ENCODE results near the gene EPS15. TPM values are rescaled to one million over a fixed set of nuclear protein-coding genes. Genes with fewer than 3 reads are reported as not detected.
"Not testable (repeated sequence)": the region's sequence is repeated elsewhere in the genome, so short reads cannot be mapped to it uniquely, and the experiment has no call there.

The EPS15 gene
- total and polyA plus RNA-seq, 10 donors = 24.2 to 142 (median 126) TPM

GRCh38 chr1:51472359-51472758 is 46.7 kb downstream of the EPS15 start:
- Histone ChIP-seq H3K4me3 (no peak overlapping the region), H3K36me3 (peaks cover 0 to 59% (median 26%) of the 10 kb centered on the region in 6 donors), H3K9me3 (no peaks in the 10 kb centered on the region), H3K27ac (peak overlapping the region in 5 of 8 donors; percentile 24 to 54 (median 36)), H3K4me1 (peaks cover 0 to 39% (median 22%) of the 10 kb centered on the region in 6 donors), H3K27me3 (replicated peaks in 1 of 7) (no peaks in the 10 kb centered on the region)
- intact Hi-C loops (cut with DNase I; ENCODE audit: low total_unique reads) = no loop called here
- 34 to 66% (median 47%) methylated on average over 2 of the region's 2 CpGs for whole genome bisulfite sequencing, 5 donors
- no peak for DNase-seq
- TF ChIP-seq CTCF (IDR thresholded peaks at IDR 0.05 in 8 of 11, conservative IDR thresholded peaks at IDR 0.05 in 3 of 11) (no peak), POLR2AphosphoS5 (IDR thresholded peaks at IDR 0.05) (no peak), POLR2A (IDR thresholded peaks at IDR 0.05) (no peak)

DNA sequence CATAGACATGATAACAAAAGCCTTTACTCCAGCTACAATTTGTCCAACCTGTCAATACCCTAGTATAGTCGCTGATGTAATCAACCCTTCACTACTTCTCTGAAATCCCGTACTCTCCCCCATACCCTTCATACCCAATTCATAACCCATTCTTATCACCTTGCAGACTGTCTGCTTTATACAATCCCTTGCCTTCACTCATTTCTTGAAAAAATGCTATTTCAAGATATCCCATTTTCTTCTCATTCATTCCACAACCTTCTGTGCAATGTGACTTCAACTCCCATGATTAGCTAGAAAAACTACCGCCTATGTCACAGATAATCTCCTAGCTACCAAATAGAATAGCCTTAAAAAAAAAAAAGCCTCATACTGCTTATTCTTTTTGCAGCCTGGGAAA is 49.5 kb downstream of the EPS15 start:
- DNase-seq = no peak
- no peak overlapping the region for H3K4me3 ChIP-seq
- intact Hi-C loops (cut with DNase I; ENCODE audit: low total_unique reads) = no loop called here
- WGBS, 5 donors = 86 to 95% (median 92%) methylated on average over 3 of the region's 3 CpGs
- H3K36me3 ChIP-seq = peaks cover 0 to 86% (median 34%) of the 10 kb centered on the region in 6 donors
- H3K9me3 ChIP-seq = no peaks in the 10 kb centered on the region
- H3K4me1 ChIP-seq = peaks cover 0 to 48% (median 22%) of the 10 kb centered on the region in 6 donors
- H3K27me3 ChIP-seq (replicated peaks in 1 of 7) = no peaks in the 10 kb centered on the region
- no peak overlapping the region for H3K27ac ChIP-seq
- TF ChIP-seq POLR2AphosphoS5 (IDR thresholded peaks at IDR 0.05) = no peak
- no peak for TF ChIP-seq CTCF (IDR thresholded peaks at IDR 0.05 in 8 of 11, conservative IDR thresholded peaks at IDR 0.05 in 3 of 11)
- no peak for TF ChIP-seq POLR2A (IDR thresholded peaks at IDR 0.05)

- WGBS, 5 donors = 95 to 99% (median 98%) methylated on average over 3 of the region's 3 CpGs
- Histone ChIP-seq H3K9me3 (no peaks in the 10 kb centered on the region), H3K4me1 (peaks cover 0 to 24% (median 0%) of the 10 kb centered on the region in 6 donors), H3K4me3 (no peak overlapping the region), H3K27me3 (replicated peaks in 1 of 7) (no peaks in the 10 kb centered on the region), H3K36me3 (peaks cover 0 to 99% (median 43%) of the 10 kb centered on the region in 6 donors), H3K27ac (no peak overlapping the region)
- DNase-seq = no peak
- intact Hi-C loops (cut with DNase I; ENCODE audit: low total_unique reads) = no loop called here
- TF ChIP-seq POLR2AphosphoS5 (IDR thresholded peaks at IDR 0.05) (no peak), POLR2A (IDR thresholded peaks at IDR 0.05) (no peak), CTCF (IDR thresholded peaks at IDR 0.05 in 8 of 11, conservative IDR thresholded peaks at IDR 0.05 in 3 of 11) (no peak)
These were observed 54.2 kb downstream of the EPS15 start for GRCh38 chr1:51464828-51465227.

DNA sequence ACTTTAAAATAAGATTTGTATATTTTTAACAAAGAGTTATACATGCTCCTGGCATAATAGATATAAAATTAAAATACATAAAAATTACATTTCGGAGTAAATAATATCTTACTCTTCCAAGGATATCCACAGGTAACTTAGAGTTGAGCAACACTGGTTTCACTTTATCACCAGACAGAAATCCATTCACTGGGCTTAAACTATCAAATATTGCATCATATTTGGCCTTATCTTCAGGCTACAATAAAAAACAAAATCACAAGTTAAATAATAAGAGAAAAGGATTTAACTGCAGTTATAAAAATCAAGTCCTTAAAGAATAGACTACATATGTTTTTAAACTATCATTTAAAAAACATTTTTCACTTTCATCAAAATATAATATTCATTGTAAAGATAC is 55.5 kb downstream of the EPS15 start:
- Histone ChIP-seq H3K36me3 (peaks cover 0 to 99% (median 52%) of the 10 kb centered on the region in 6 donors), H3K27ac (peak overlapping the region in 1 of 8 donors; percentile 17), H3K9me3 (no peaks in the 10 kb centered on the region), H3K27me3 (replicated peaks in 1 of 7) (no peaks in the 10 kb centered on the region), H3K4me1 (peaks cover 0 to 15% (median 0%) of the 10 kb centered on the region in 6 donors), H3K4me3 (no peak overlapping the region)
- DNase-seq = no peak
- no peak for TF ChIP-seq POLR2AphosphoS5 (IDR thresholded peaks at IDR 0.05)
- no peak for TF ChIP-seq CTCF (IDR thresholded peaks at IDR 0.05 in 8 of 11, conservative IDR thresholded peaks at IDR 0.05 in 3 of 11)
- TF ChIP-seq POLR2A (IDR thresholded peaks at IDR 0.05) = no peak
- 95 to 100% (median 98%) methylated on average over 1 of the region's 1 CpG for WGBS, 5 donors
- intact Hi-C loops (cut with DNase I; ENCODE audit: low total_unique reads) = no loop called here

DNA sequence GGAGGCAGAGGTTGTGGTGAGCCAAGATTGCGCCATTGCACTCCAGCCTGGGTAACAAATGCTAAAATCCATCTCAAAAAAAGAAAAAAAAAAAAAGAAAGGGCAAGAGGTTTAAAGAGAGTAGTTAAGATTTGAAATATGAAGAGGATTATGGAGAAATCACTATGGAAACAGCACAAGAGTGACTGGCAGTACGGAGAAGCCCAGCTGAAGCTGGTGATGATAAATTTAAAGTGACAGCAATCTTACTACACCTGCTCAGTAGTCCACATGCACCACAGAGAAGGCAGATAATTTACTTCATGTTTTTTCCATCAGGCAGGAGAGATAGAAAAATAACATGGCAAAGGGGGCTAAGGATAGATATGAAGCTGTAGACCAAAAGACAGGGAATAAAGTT is 56.8 kb downstream of the EPS15 start:
- H3K9me3 ChIP-seq; H3K27me3 ChIP-seq (replicated peaks in 1 of 7); H3K4me3 ChIP-seq; H3K27ac ChIP-seq; DNase-seq; intact Hi-C loops (cut with DNase I; ENCODE audit: low total_unique reads): not testable (repeated sequence)
- Histone ChIP-seq H3K36me3 (peaks cover 0 to 99% (median 51%) of the 10 kb centered on the region in 6 donors), H3K4me1 (peaks cover 0 to 15% (median 0%) of the 10 kb centered on the region in 6 donors)
- 70 to 85% (median 79%) methylated on average over 2 of the region's 2 CpGs for WGBS, 5 donors

Measured in spleen (tissue), 11 donors.